Neural cell (in vitro differentiated cells): ENCODE measurements around the gene GANC.

ENCODE experiments used
- TAF1 ChIP-seq: IDR thresholded peaks from 2 replicates; pipeline ENCODE4 v1.6.1; 2012; ENCODE audit warnings: low read depth
- TF ChIP-seq, protein P1 (sequence below): fragments of 450-650 bp; IDR thresholded peaks from 2 replicates; pipeline ENCODE4 v1.5.1; 2014; ENCODE audit warnings: antibody characterized with exemption, mild to moderate bottlenecking, moderate library complexity; ENCODE audit not compliant: poor library complexity, severe bottlenecking

DNA sequence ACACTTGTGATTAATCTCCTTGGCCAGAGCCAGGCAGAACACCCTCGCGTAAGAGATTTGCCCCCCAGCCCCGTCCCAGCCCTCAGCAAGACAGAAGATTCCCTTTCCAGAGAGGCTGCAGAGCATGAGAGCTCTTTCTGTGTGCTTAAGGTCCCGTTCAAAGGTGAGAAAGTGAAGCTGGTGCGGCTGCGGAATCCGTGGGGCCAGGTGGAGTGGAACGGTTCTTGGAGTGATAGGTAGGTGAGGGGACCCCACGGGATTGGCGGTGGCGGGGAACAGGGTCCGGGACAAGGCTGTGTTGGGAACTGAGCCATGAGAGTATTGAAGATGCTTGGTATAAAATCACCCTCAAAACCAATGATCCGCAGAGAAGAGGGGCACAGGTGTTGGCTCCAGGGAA, 121.1 kb downstream of the GANC start:
- TF ChIP-seq, protein P1, sequence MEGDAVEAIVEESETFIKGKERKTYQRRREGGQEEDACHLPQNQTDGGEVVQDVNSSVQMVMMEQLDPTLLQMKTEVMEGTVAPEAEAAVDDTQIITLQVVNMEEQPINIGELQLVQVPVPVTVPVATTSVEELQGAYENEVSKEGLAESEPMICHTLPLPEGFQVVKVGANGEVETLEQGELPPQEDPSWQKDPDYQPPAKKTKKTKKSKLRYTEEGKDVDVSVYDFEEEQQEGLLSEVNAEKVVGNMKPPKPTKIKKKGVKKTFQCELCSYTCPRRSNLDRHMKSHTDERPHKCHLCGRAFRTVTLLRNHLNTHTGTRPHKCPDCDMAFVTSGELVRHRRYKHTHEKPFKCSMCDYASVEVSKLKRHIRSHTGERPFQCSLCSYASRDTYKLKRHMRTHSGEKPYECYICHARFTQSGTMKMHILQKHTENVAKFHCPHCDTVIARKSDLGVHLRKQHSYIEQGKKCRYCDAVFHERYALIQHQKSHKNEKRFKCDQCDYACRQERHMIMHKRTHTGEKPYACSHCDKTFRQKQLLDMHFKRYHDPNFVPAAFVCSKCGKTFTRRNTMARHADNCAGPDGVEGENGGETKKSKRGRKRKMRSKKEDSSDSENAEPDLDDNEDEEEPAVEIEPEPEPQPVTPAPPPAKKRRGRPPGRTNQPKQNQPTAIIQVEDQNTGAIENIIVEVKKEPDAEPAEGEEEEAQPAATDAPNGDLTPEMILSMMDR, result no peak
- no peak for TF ChIP-seq TAF1
